PC-9 (cell line): Measurements from ENCODE around the gene KCNK4. TPM values are rescaled to one million over a fixed set of nuclear protein-coding genes. Genes with fewer than 3 reads are reported as not detected.
A peak's percentile ranks its signal among the peaks of the same experiment; 100 is the strongest.
"Not testable (repeated sequence)": the region's sequence is repeated elsewhere in the genome, so short reads cannot be mapped to it uniquely, and the experiment has no call there.

ENCODE experiments used
- BruUV-seq: library from RNA; stranded (reverse); fragments of 400-500 nt; replicated peaks from 2 replicates; lab custom pipeline; 2021; lab: Mats Ljungman, UMichigan
- CTCF ChIA-PET: fragments of 300-600 bp; sonication (Branson Sonifier 250); formaldehyde crosslinking; loops from one replicate; lab custom pipeline; 2022; ENCODE audit warnings: antibody characterized with exemption; lab: Charles Lee
- POLR2A ChIA-PET: fragments of 300-600 bp; sonication (Branson Sonifier 250); formaldehyde crosslinking; loops from one replicate; lab custom pipeline; 2022; ENCODE audit warnings: antibody characterized with exemption; ENCODE audit not compliant: unreplicated experiment; lab: Charles Lee
- DNase-seq, 2 experiments: peaks; one replicate each; pipeline versions ENCODE4 v3.0.0 to v3.0.0-alpha.2; 2015 to 2022; ENCODE audit warnings: mixed read lengths in 1 of 2
- H2AFZ ChIP-seq: fragments of 200-600 bp; sonication (generic); 2 replicates; pipeline ENCODE4 v1.8.1; 2017; ENCODE audit warnings: antibody characterized with exemption
- H3F3A ChIP-seq: fragments of 200-600 bp; sonication (generic); 2 replicates; pipeline ENCODE4 v1.8.1; 2017; ENCODE audit warnings: antibody characterized with exemption, mild to moderate bottlenecking, low read depth; ENCODE audit not compliant: insufficient read depth
- H3K27ac ChIP-seq: fragments of 200-600 bp; sonication (generic); 2 replicates; pipeline ENCODE4 v1.6.1; 2016; ENCODE audit warnings: mixed run types
- H3K27me3 ChIP-seq: fragments of 200-600 bp; sonication (generic); 2 replicates; pipeline ENCODE4 v1.6.1; 2016; ENCODE audit warnings: low read depth, mixed run types; ENCODE audit not compliant: insufficient read depth
- H3K36me3 ChIP-seq: fragments of 200-600 bp; sonication (generic); 2 replicates; pipeline ENCODE4 v1.6.1; 2016; ENCODE audit warnings: low read depth, mixed run types
- H3K4me1 ChIP-seq: fragments of 200-600 bp; sonication (generic); replicated peaks from 2 replicates; pipeline ENCODE4 v1.6.1; 2016; ENCODE audit warnings: mixed run types; ENCODE audit not compliant: insufficient read depth
- H3K4me2 ChIP-seq: fragments of 200-600 bp; sonication (generic); 2 replicates; pipeline ENCODE4 v1.6.1; 2017; ENCODE audit warnings: mixed run types
- H3K4me3 ChIP-seq: fragments of 200-600 bp; sonication (generic); 2 replicates; pipeline ENCODE4 v1.6.1; 2016; ENCODE audit warnings: mixed run types
- H3K79me2 ChIP-seq: fragments of 200-600 bp; sonication (generic); 2 replicates; pipeline ENCODE4 v1.6.1; 2017; ENCODE audit warnings: low read depth, mixed run types
- H3K9me2 ChIP-seq: fragments of 200-600 bp; sonication (generic); 2 replicates; pipeline ENCODE4 v1.8.1; 2017; ENCODE audit warnings: mild to moderate bottlenecking; ENCODE audit not compliant: insufficient read depth
- H3K9me3 ChIP-seq: fragments of 200-600 bp; sonication (generic); 2 replicates; pipeline ENCODE4 v1.8.1; 2016; ENCODE audit warnings: low read depth; ENCODE audit not compliant: insufficient read depth
- H4K20me1 ChIP-seq: fragments of 200-600 bp; sonication (generic); 2 replicates; pipeline ENCODE4 v1.8.1; 2017; ENCODE audit not compliant: insufficient read depth
- CTCF ChIP-seq: fragments of 200-600 bp; sonication (generic); conservative IDR thresholded peaks from 2 replicates; pipeline ENCODE4 v1.6.1; 2017; ENCODE audit warnings: mixed run types, antibody characterized with exemption, mild to moderate bottlenecking, moderate library complexity
- EZH2 ChIP-seq: fragments of 200-600 bp; sonication (generic); IDR thresholded peaks from 2 replicates; pipeline ENCODE4 v1.8.0; 2017; ENCODE audit warnings: antibody characterized with exemption, low read depth
- intact Hi-C: fragments of 100-400 bp; cut with micrococcal nuclease; formaldehyde crosslinking; loops from one replicate; pipeline ENCODE4 v1.10.0; 2022; ENCODE audit not compliant: unreplicated experiment
- total RNA-seq: library from RNA; stranded (reverse); gene quantifications from 2 replicates; pipeline ENCODE4 v1.2.3, GENCODE V29; 2021

The KCNK4 gene
- total RNA-seq, 1 experiment from 2014 or later: 0.57 TPM

GRCh38 chr11:64322925-64323260, 31.8 kb downstream of the KCNK4 start:
- no peak overlapping the region for H2AFZ ChIP-seq
- no peaks in the 10 kb centered on the region for H3K9me3 ChIP-seq
- H3F3A ChIP-seq: peaks cover 37% of the 10 kb centered on the region; the same call in 1 of the 2 replicates
- peaks cover 34% of the 10 kb centered on the region for H3K4me1 ChIP-seq
- peak in 1 of 2 experiments; percentile 21 for DNase-seq
- peaks cover 24% of the 10 kb centered on the region for H3K79me2 ChIP-seq
- POLR2A ChIA-PET: interaction anchor here (0.6 kb wide), 1 partner anchor 77 kb away, joined by 3 read pairs; no protein-coding TSS in a partner anchor
- no TSS peak for BruUV-seq
- no peaks in the 10 kb centered on the region for H4K20me1 ChIP-seq
- H3K4me2 ChIP-seq: no peak overlapping the region
- H3K9me2 ChIP-seq: no peaks in the 10 kb centered on the region
- H3K27me3 ChIP-seq: no peaks in the 10 kb centered on the region
- H3K27ac ChIP-seq: no peak overlapping the region
- H3K4me3 ChIP-seq: no peak overlapping the region
- CTCF ChIA-PET: no interaction called here
- peaks cover 7% of the 10 kb centered on the region; the same call in 1 of the 2 replicates for H3K36me3 ChIP-seq
- intact Hi-C loops: no loop called here
- TF ChIP-seq CTCF: no peak
- TF ChIP-seq EZH2: no peak

GRCh38 chr11:64323373-64323772, 32.3 kb downstream of the KCNK4 start:
- CTCF ChIA-PET: no interaction called here
- peaks cover 34% of the 10 kb centered on the region for H3K4me1 ChIP-seq
- H3K9me3 ChIP-seq: no peaks in the 10 kb centered on the region
- H3K9me2 ChIP-seq: no peaks in the 10 kb centered on the region
- DNase-seq: no peak
- peaks cover 37% of the 10 kb centered on the region; the same call in 1 of the 2 replicates for H3F3A ChIP-seq
- no TSS peak for BruUV-seq
- no peak overlapping the region for H3K27ac ChIP-seq
- no peak for TF ChIP-seq CTCF
- no peak for TF ChIP-seq EZH2
- peaks cover 22% of the 10 kb centered on the region for H3K79me2 ChIP-seq
- POLR2A ChIA-PET: interaction anchor here (0.6 kb wide), 1 partner anchor 77 kb away, joined by 3 read pairs; no protein-coding TSS in a partner anchor
- H3K4me3 ChIP-seq: no peak overlapping the region
- H3K36me3 ChIP-seq: peaks cover 7% of the 10 kb centered on the region; the same call in 1 of the 2 replicates
- intact Hi-C loops: no loop called here
- no peaks in the 10 kb centered on the region for H3K27me3 ChIP-seq
- no peaks in the 10 kb centered on the region for H4K20me1 ChIP-seq
- no peak overlapping the region for H3K4me2 ChIP-seq
- H2AFZ ChIP-seq: no peak overlapping the region

GRCh38 chr11:64323984-64324383, 32.9 kb downstream of the KCNK4 start:
- H3K27ac ChIP-seq, POLR2A ChIA-PET, H3K4me3 ChIP-seq, H2AFZ ChIP-seq, CTCF ChIA-PET, H3K36me3 ChIP-seq, H3K9me2 ChIP-seq, BruUV-seq, H3K4me2 ChIP-seq, H4K20me1 ChIP-seq, intact Hi-C loops, H3K27me3 ChIP-seq, H3K9me3 ChIP-seq: not testable (repeated sequence)
- Histone ChIP-seq H3K4me1 (peaks cover 32% of the 10 kb centered on the region), H3K79me2 (peaks cover 16% of the 10 kb centered on the region), H3F3A (peaks cover 36% of the 10 kb centered on the region; the same call in 1 of the 2 replicates)
- peak in 1 of 2 experiments; percentile 30 for DNase-seq
